H1 (cell line): ENCODE results near the gene B4GALT5. TPM values are rescaled to one million over a fixed set of nuclear protein-coding genes. Genes with fewer than 3 reads are reported as not detected.

Experiments
- CTCF ChIA-PET: fragments of 300-600 bp; sonication (Branson Sonifier 250); formaldehyde crosslinking; loops from one replicate; lab custom pipeline; 2021; ENCODE audit not compliant: partially characterized antibody; lab: Charles Lee
- POLR2A ChIA-PET: fragments of 300-600 bp; sonication (Branson Sonifier 250); formaldehyde crosslinking; loops from one replicate; lab custom pipeline; 2021; ENCODE audit warnings: inconsistent platforms; ENCODE audit not compliant: partially characterized antibody; lab: Charles Lee
- DNase-seq, 2 experiments: peaks; one replicate each; pipeline versions ENCODE4 v3.0.0 to v3.0.0-alpha.2; 2010 to 2022; ENCODE audit warnings: low spot score in 2 of 2, low read depth in 1 of 2, mixed read lengths in 1 of 2
- FAIRE-seq: peaks from 2 replicates; lab custom pipeline; 2011; peaks lifted over from hg19 to GRCh38; lab: Jason Lieb, UNC
- H2AFZ ChIP-seq: 2 replicates; pipeline ENCODE4 v1.8.1; 2012; ENCODE audit warnings: low read length, inconsistent platforms
- H2AK5ac ChIP-seq: 2 replicates; pipeline ENCODE4 v1.6.1; 2013; ENCODE audit warnings: low read depth, low read length
- H2BK120ac ChIP-seq: replicated peaks from 2 replicates; pipeline ENCODE3; 2013; ENCODE audit warnings: low read depth, low read length, inconsistent platforms
- H2BK12ac ChIP-seq: 2 replicates; pipeline ENCODE4 v1.6.1; 2013; ENCODE audit warnings: low read depth, low read length
- H2BK15ac ChIP-seq: 2 replicates; pipeline ENCODE4 v1.6.1; 2013; ENCODE audit warnings: low read length
- H2BK20ac ChIP-seq: 2 replicates; pipeline ENCODE4 v1.6.1; 2013; ENCODE audit warnings: low read length
- H2BK5ac ChIP-seq: 2 replicates; pipeline ENCODE4 v1.6.1; 2013; ENCODE audit warnings: low read depth, low read length
- H3K14ac ChIP-seq: 2 replicates; pipeline ENCODE4 v1.6.1; 2013; ENCODE audit warnings: inconsistent platforms; ENCODE audit not compliant: insufficient read length
- H3K18ac ChIP-seq: 2 replicates; pipeline ENCODE4 v1.6.1; 2013; ENCODE audit warnings: low read length; ENCODE audit errors: extremely low read depth
- H3K23ac ChIP-seq: 2 replicates; pipeline ENCODE4 v1.6.1; 2013; ENCODE audit warnings: inconsistent platforms; ENCODE audit not compliant: insufficient read length
- H3K23me2 ChIP-seq: 2 replicates; pipeline ENCODE4 v1.6.1; 2013; ENCODE audit warnings: low read depth, low read length
- H3K27ac ChIP-seq: 2 replicates; pipeline ENCODE4 v1.6.1; 2011; ENCODE audit warnings: low read depth, low read length, inconsistent platforms
- H3K27me3 ChIP-seq, 4 experiments: replicated peaks in 1 of 4; 1 replicate in 1 of 4; 2 replicates in 3 of 4; pipeline versions ENCODE4 v1.6.1 to v1.8.1; 2011 to 2013; ENCODE audit warnings: low read length in 3 of 4, mild to moderate bottlenecking in 3 of 4, inconsistent platforms in 2 of 4, mixed read lengths in 2 of 4, moderate library complexity in 1 of 4; ENCODE audit not compliant: control insufficient read depth in 3 of 4, insufficient read depth in 3 of 4; ENCODE audit errors: extremely low read depth in 1 of 4
- H3K36me3 ChIP-seq, 4 experiments: 2 replicates each; pipeline versions ENCODE4 v1.6.1 to v1.8.1; 2011 to 2013; ENCODE audit warnings: mild to moderate bottlenecking in 4 of 4, low read length in 3 of 4, moderate library complexity in 2 of 4, control low read depth in 1 of 4, inconsistent platforms in 1 of 4; ENCODE audit not compliant: insufficient read depth in 4 of 4, control insufficient read depth in 2 of 4
- H3K4ac ChIP-seq: replicated peaks from 2 replicates; pipeline ENCODE3; 2013; ENCODE audit warnings: low read length, low read depth, mixed read lengths, inconsistent platforms; ENCODE audit not compliant: insufficient read length
- H3K4me1 ChIP-seq, 4 experiments: replicated peaks in 1 of 4; 1 replicate in 1 of 4; 2 replicates in 3 of 4; pipeline versions ENCODE4 v1.6.1 to v1.8.1; 2011 to 2013; ENCODE audit warnings: low read length in 3 of 4, inconsistent platforms in 2 of 4, mixed read lengths in 1 of 4; ENCODE audit not compliant: insufficient read depth in 4 of 4, control insufficient read depth in 3 of 4
- H3K4me2 ChIP-seq, 2 experiments: 2 replicates each; pipeline versions ENCODE4 v1.6.1 to v1.8.1; 2011 to 2013; ENCODE audit warnings: low read depth in 2 of 2, low read length in 2 of 2, control low read depth in 1 of 2, inconsistent platforms in 1 of 2, mild to moderate bottlenecking in 1 of 2; ENCODE audit not compliant: insufficient read depth in 1 of 2
- H3K4me3 ChIP-seq, 4 experiments: fragments of 200-600, 300-600 bp in 1 of 4; sonication (generic), shearing (Covaris generic), sonication (Bioruptor Twin) in 1 of 4; 2 replicates each; pipeline versions ENCODE4 v1.5.1 to v1.8.1; 2011 to 2016; ENCODE audit warnings: low read length in 4 of 4, low read depth in 3 of 4, control low read depth in 2 of 4, inconsistent platforms in 2 of 4, mild to moderate bottlenecking in 2 of 4, mixed read lengths in 1 of 4, moderate library complexity in 1 of 4; ENCODE audit not compliant: insufficient read depth in 2 of 4; ENCODE audit errors: extremely low read depth in 1 of 4
- H3K56ac ChIP-seq: replicated peaks from 2 replicates; pipeline ENCODE3; 2013; ENCODE audit warnings: low read depth, mild to moderate bottlenecking, mixed read lengths, low read length, inconsistent platforms; ENCODE audit not compliant: insufficient read length
- H3K79me1 ChIP-seq: 2 replicates; pipeline ENCODE4 v1.6.1; 2013; ENCODE audit warnings: low read depth, low read length, control low read depth
- H3K79me2 ChIP-seq, 2 experiments: 2 replicates each; pipeline versions ENCODE4 v1.6.1 to v1.8.1; 2012 to 2013; ENCODE audit warnings: low read length in 2 of 2, mild to moderate bottlenecking in 2 of 2, inconsistent platforms in 1 of 2; ENCODE audit not compliant: insufficient read depth in 2 of 2, control insufficient read depth in 1 of 2
- H3K9ac ChIP-seq, 4 experiments: replicated peaks in 1 of 4; 1 replicate in 1 of 4; 2 replicates in 3 of 4; pipeline versions ENCODE4 v1.6.1 to v1.8.1; 2011 to 2013; ENCODE audit warnings: low read depth in 3 of 4, low read length in 3 of 4, control low read depth in 2 of 4, mild to moderate bottlenecking in 2 of 4, moderate library complexity in 2 of 4, inconsistent platforms in 1 of 4; ENCODE audit errors: extremely low read depth in 1 of 4
- H3K9me3 ChIP-seq, 2 experiments: 2 replicates each; pipeline versions ENCODE4 v1.6.1 to v1.8.1; 2012 to 2013; ENCODE audit warnings: mild to moderate bottlenecking in 2 of 2, moderate library complexity in 2 of 2, control low read depth in 1 of 2, inconsistent platforms in 1 of 2, low read depth in 1 of 2, low read length in 1 of 2, mixed read lengths in 1 of 2; ENCODE audit not compliant: insufficient read depth in 2 of 2
- H4K20me1 ChIP-seq, 2 experiments: replicated peaks in 1 of 2; 2 replicates each; pipeline versions ENCODE3 to v1.8.1; 2011 to 2013; ENCODE audit warnings: inconsistent platforms in 2 of 2, low read length in 2 of 2, mild to moderate bottlenecking in 1 of 2; ENCODE audit not compliant: insufficient read depth in 2 of 2, control insufficient read depth in 1 of 2
- H4K5ac ChIP-seq: 2 replicates; pipeline ENCODE4 v1.6.1; 2013; ENCODE audit warnings: low read length, low read depth, mixed read lengths, inconsistent platforms; ENCODE audit not compliant: insufficient read length
- H4K8ac ChIP-seq: 2 replicates; pipeline ENCODE4 v1.8.0; 2013; ENCODE audit warnings: mild to moderate bottlenecking, moderate library complexity, low read length, inconsistent platforms; ENCODE audit not compliant: insufficient read depth; ENCODE audit errors: extremely low read depth
- H4K91ac ChIP-seq: replicated peaks from 2 replicates; pipeline ENCODE3; 2013; ENCODE audit warnings: low read length, mixed read lengths, inconsistent platforms; ENCODE audit not compliant: insufficient read length
- EZH2 ChIP-seq: fragments of 200-600 bp; sonication (generic); IDR thresholded peaks from 2 replicates; pipeline ENCODE4 v1.7.1; 2012; ENCODE audit warnings: low read depth, mild to moderate bottlenecking, moderate library complexity, low read length, inconsistent platforms; ENCODE audit not compliant: severe bottlenecking
- FOSL1 ChIP-seq: IDR thresholded peaks from 2 replicates; pipeline ENCODE4 v1.6.1; 2011; ENCODE audit warnings: mild to moderate bottlenecking, low read depth, low read length, moderate library complexity; ENCODE audit not compliant: insufficient read depth
- KDM1A ChIP-seq: fragments of 200-600, 300-600 bp; sonication (generic); IDR thresholded peaks from 2 replicates; pipeline ENCODE4 v1.7.1; 2016; ENCODE audit warnings: mild to moderate bottlenecking, low read length, borderline replicate concordance
- KDM4A ChIP-seq: IDR thresholded peaks from one replicate; pipeline ENCODE4 v1.7.1; 2012; ENCODE audit warnings: low read depth, mild to moderate bottlenecking, moderate library complexity, low read length, inconsistent platforms; ENCODE audit not compliant: severe bottlenecking
- PHF8 ChIP-seq: fragments of 200-600 bp; sonication (generic); conservative IDR thresholded peaks from 2 replicates; pipeline ENCODE4 v1.7.1; 2012; ENCODE audit warnings: low read depth, mild to moderate bottlenecking, inconsistent platforms, low read length, moderate library complexity
- RAD21 ChIP-seq, 2 experiments: IDR thresholded peaks in 1 of 2; conservative IDR thresholded peaks in 1 of 2; 2 replicates each; pipeline ENCODE4 v1.6.1; 2011; ENCODE audit warnings: low read depth in 2 of 2, low read length in 2 of 2, improper control_type of control experiment in 1 of 2, inconsistent platforms in 1 of 2, mild to moderate bottlenecking in 1 of 2, moderate library complexity in 1 of 2
- RXRA ChIP-seq: IDR thresholded peaks from 2 replicates; pipeline ENCODE4 v1.6.1; 2011; ENCODE audit warnings: low read depth, mild to moderate bottlenecking, low read length, moderate library complexity; ENCODE audit not compliant: insufficient read depth
- SAP30 ChIP-seq: fragments of 300-600 bp; sonication (generic); IDR thresholded peaks from 2 replicates; pipeline ENCODE4 v1.7.1; 2012; ENCODE audit warnings: low read length, moderate library complexity, mild to moderate bottlenecking, inconsistent platforms; ENCODE audit not compliant: insufficient read depth, insufficient replicate concordance
- YY1 ChIP-seq: IDR thresholded peaks from 2 replicates; pipeline ENCODE4 v1.6.1; 2011; ENCODE audit warnings: low read depth, mild to moderate bottlenecking, low read length
- WGBS, 2 experiments: shearing (Covaris generic) in 1 of 2; methylation state at CpG; one replicate each; pipeline versions ENCODE4 v1.1.6 to v1.1.7; 2013 to 2015; ENCODE audit warnings: low lambda C conversion rate in 2 of 2, mixed read lengths in 2 of 2, inconsistent platforms in 1 of 2, low coverage in 1 of 2, missing lambda C conversion rate in 1 of 2; ENCODE audit not compliant: insufficient replicate concordance in 2 of 2, insufficient coverage in 1 of 2, insufficient read length in 1 of 2; ENCODE audit errors: extremely low coverage in 1 of 2, missing lambda C conversion rate in 1 of 2; 5-methylcytosine and 5-hydroxymethylcytosine counted together
- polyA plus RNA-seq, 7 experiments: library from polyadenylated mRNA; depleted of rRNA in 3 of 7; stranded (reverse) in 5 of 7; unstranded in 2 of 7; fragments of >200 nt in 5 of 7; fragments of 200-250 nt in 2 of 7; gene quantifications; 1 replicate in 5 of 7; 2 replicates in 1 of 7; 4 replicates in 1 of 7; pipeline versions ENCODE4 v1.2.1 to v1.2.3, GENCODE V29; 2011 to 2013; ENCODE audit warnings: missing spikeins in 2 of 7, mixed read lengths in 2 of 7
- total RNA-seq: library from RNA; stranded (reverse); fragmentation: NEBNext Ultra II Directional; extraction: Animal tissue kit (Norgen Biotek cat#: 25700); gene quantifications from 2 replicates; pipeline ENCODE4 v1.2.1, GENCODE V29; 2021

The B4GALT5 gene
- total and polyA plus RNA-seq, 2 of the 8 experiments (the other 6 are each of a cell fraction or from before 2014, with no cell fraction given), result 46.5 to 75.4 TPM

- Histone ChIP-seq H3K27me3 (no peaks in the 10 kb centered on the region), H3K56ac (no peak overlapping the region), H3K23ac (no peak overlapping the region), H2BK12ac (0 out of 2 replicates have a peak overlapping the region, but pooled peaks have one; percentile 2), H3K23me2 (peaks cover 5% of the 10 kb centered on the region; the same call in 1 of the 2 replicates), H2BK20ac (no peak overlapping the region), H4K8ac (peak overlapping the region; percentile 68), H2BK5ac (no peak overlapping the region), H3K4ac (no peak overlapping the region), H3K4me3 (no peak overlapping the region), H3K4me2 (no peak overlapping the region), H3K79me1 (no peaks in the 10 kb centered on the region), H2AK5ac (no peak overlapping the region), H4K5ac (no peak overlapping the region), H3K18ac (no peak overlapping the region), H3K14ac (no peak overlapping the region), H4K91ac (peak overlapping the region; percentile 64), H4K20me1 (no peaks in the 10 kb centered on the region), H3K36me3 (no peaks in the 10 kb centered on the region), H3K79me2 (no peaks in the 10 kb centered on the region), H2BK120ac (no peak overlapping the region), H2AFZ (no peak overlapping the region), H2BK15ac (no peak overlapping the region), H3K27ac (no peak overlapping the region), H3K9me3 (no peaks in the 10 kb centered on the region), H3K9ac (no peak overlapping the region)
- ChIA-PET POLR2A (interaction anchor here (0.8 to 1.8 kb wide), 2 partner anchors 252 to 276 kb away, joined by 3 to 6 read pairs; no protein-coding TSS in a partner anchor), CTCF (interaction anchor here (0.6 to 23.7 kb wide), 33 partner anchors 19 to 299 kb away, joined by 3 to 665 read pairs (median 3); no protein-coding TSS in a partner anchor)
- FAIRE-seq, result no peak
- no peak for DNase-seq
- 98% methylated on average over 6 of the region's 6 CpGs; no CpG with 5 or more reads in 1 of the 2 experiments for WGBS, 2 experiments
- TF ChIP-seq KDM1A, result no peak
- no peak for TF ChIP-seq EZH2
- no peak for TF ChIP-seq PHF8
- TF ChIP-seq SAP30, result no peak
- TF ChIP-seq FOSL1, result no peak
- TF ChIP-seq KDM4A, result no peak
- no peak for TF ChIP-seq RAD21 (IDR thresholded peaks at IDR 0.05 in 1 of 2, conservative IDR thresholded peaks at IDR 0.05 in 1 of 2; ENCODE audit: low read depth in 2 of 2, low read length in 2 of 2)
- no peak for TF ChIP-seq RXRA
- no peak for TF ChIP-seq YY1
- TF ChIP-seq, all 59 proteins: peak for 0
- H3K4me1 ChIP-seq, result peaks cover 0 to 5% (median 2%) of the 10 kb centered on the region in 4 experiments; a peak in 1 of 7 replicates
Observed at GRCh38 chr20:49612127-49612738, 101.4 kb downstream of the B4GALT5 start.
